H1 (cell line): ENCODE measurements around the gene NRXN3. TPM values are rescaled to one million over a fixed set of nuclear protein-coding genes. Genes with fewer than 3 reads are reported as not detected.

Experiments
- CTCF ChIA-PET: fragments of 300-600 bp; sonication (Branson Sonifier 250); formaldehyde crosslinking; loops from one replicate; lab custom pipeline; 2021; ENCODE audit not compliant: partially characterized antibody; lab: Charles Lee
- POLR2A ChIA-PET: fragments of 300-600 bp; sonication (Branson Sonifier 250); formaldehyde crosslinking; loops from one replicate; lab custom pipeline; 2021; ENCODE audit warnings: inconsistent platforms; ENCODE audit not compliant: partially characterized antibody; lab: Charles Lee
- DNase-seq, 2 experiments: peaks; one replicate each; pipeline versions ENCODE4 v3.0.0 to v3.0.0-alpha.2; 2010 to 2022; ENCODE audit warnings: low spot score in 2 of 2, low read depth in 1 of 2, mixed read lengths in 1 of 2
- FAIRE-seq: peaks from 2 replicates; lab custom pipeline; 2011; peaks lifted over from hg19 to GRCh38; lab: Jason Lieb, UNC
- H2AFZ ChIP-seq: 2 replicates; pipeline ENCODE4 v1.8.1; 2012; ENCODE audit warnings: low read length, inconsistent platforms
- H2AK5ac ChIP-seq: 2 replicates; pipeline ENCODE4 v1.6.1; 2013; ENCODE audit warnings: low read depth, low read length
- H2BK120ac ChIP-seq: replicated peaks from 2 replicates; pipeline ENCODE3; 2013; ENCODE audit warnings: low read depth, low read length, inconsistent platforms
- H2BK12ac ChIP-seq: 2 replicates; pipeline ENCODE4 v1.6.1; 2013; ENCODE audit warnings: low read depth, low read length
- H2BK15ac ChIP-seq: 2 replicates; pipeline ENCODE4 v1.6.1; 2013; ENCODE audit warnings: low read length
- H2BK20ac ChIP-seq: 2 replicates; pipeline ENCODE4 v1.6.1; 2013; ENCODE audit warnings: low read length
- H2BK5ac ChIP-seq: 2 replicates; pipeline ENCODE4 v1.6.1; 2013; ENCODE audit warnings: low read depth, low read length
- H3K14ac ChIP-seq: 2 replicates; pipeline ENCODE4 v1.6.1; 2013; ENCODE audit warnings: inconsistent platforms; ENCODE audit not compliant: insufficient read length
- H3K18ac ChIP-seq: 2 replicates; pipeline ENCODE4 v1.6.1; 2013; ENCODE audit warnings: low read length; ENCODE audit errors: extremely low read depth
- H3K23ac ChIP-seq: 2 replicates; pipeline ENCODE4 v1.6.1; 2013; ENCODE audit warnings: inconsistent platforms; ENCODE audit not compliant: insufficient read length
- H3K23me2 ChIP-seq: 2 replicates; pipeline ENCODE4 v1.6.1; 2013; ENCODE audit warnings: low read depth, low read length
- H3K27ac ChIP-seq: 2 replicates; pipeline ENCODE4 v1.6.1; 2011; ENCODE audit warnings: low read depth, low read length, inconsistent platforms
- H3K27me3 ChIP-seq, 4 experiments: replicated peaks in 1 of 4; 1 replicate in 1 of 4; 2 replicates in 3 of 4; pipeline versions ENCODE4 v1.6.1 to v1.8.1; 2011 to 2013; ENCODE audit warnings: low read length in 3 of 4, mild to moderate bottlenecking in 3 of 4, inconsistent platforms in 2 of 4, mixed read lengths in 2 of 4, moderate library complexity in 1 of 4; ENCODE audit not compliant: control insufficient read depth in 3 of 4, insufficient read depth in 3 of 4; ENCODE audit errors: extremely low read depth in 1 of 4
- H3K36me3 ChIP-seq, 4 experiments: 2 replicates each; pipeline versions ENCODE4 v1.6.1 to v1.8.1; 2011 to 2013; ENCODE audit warnings: mild to moderate bottlenecking in 4 of 4, low read length in 3 of 4, moderate library complexity in 2 of 4, control low read depth in 1 of 4, inconsistent platforms in 1 of 4; ENCODE audit not compliant: insufficient read depth in 4 of 4, control insufficient read depth in 2 of 4
- H3K4ac ChIP-seq: replicated peaks from 2 replicates; pipeline ENCODE3; 2013; ENCODE audit warnings: low read length, low read depth, mixed read lengths, inconsistent platforms; ENCODE audit not compliant: insufficient read length
- H3K4me1 ChIP-seq, 4 experiments: replicated peaks in 1 of 4; 1 replicate in 1 of 4; 2 replicates in 3 of 4; pipeline versions ENCODE4 v1.6.1 to v1.8.1; 2011 to 2013; ENCODE audit warnings: low read length in 3 of 4, inconsistent platforms in 2 of 4, mixed read lengths in 1 of 4; ENCODE audit not compliant: insufficient read depth in 4 of 4, control insufficient read depth in 3 of 4
- H3K4me2 ChIP-seq, 2 experiments: 2 replicates each; pipeline versions ENCODE4 v1.6.1 to v1.8.1; 2011 to 2013; ENCODE audit warnings: low read depth in 2 of 2, low read length in 2 of 2, control low read depth in 1 of 2, inconsistent platforms in 1 of 2, mild to moderate bottlenecking in 1 of 2; ENCODE audit not compliant: insufficient read depth in 1 of 2
- H3K4me3 ChIP-seq, 4 experiments: fragments of 200-600, 300-600 bp in 1 of 4; sonication (generic), shearing (Covaris generic), sonication (Bioruptor Twin) in 1 of 4; 2 replicates each; pipeline versions ENCODE4 v1.5.1 to v1.8.1; 2011 to 2016; ENCODE audit warnings: low read length in 4 of 4, low read depth in 3 of 4, control low read depth in 2 of 4, inconsistent platforms in 2 of 4, mild to moderate bottlenecking in 2 of 4, mixed read lengths in 1 of 4, moderate library complexity in 1 of 4; ENCODE audit not compliant: insufficient read depth in 2 of 4; ENCODE audit errors: extremely low read depth in 1 of 4
- H3K56ac ChIP-seq: replicated peaks from 2 replicates; pipeline ENCODE3; 2013; ENCODE audit warnings: low read depth, mild to moderate bottlenecking, mixed read lengths, low read length, inconsistent platforms; ENCODE audit not compliant: insufficient read length
- H3K79me1 ChIP-seq: 2 replicates; pipeline ENCODE4 v1.6.1; 2013; ENCODE audit warnings: low read depth, low read length, control low read depth
- H3K79me2 ChIP-seq, 2 experiments: 2 replicates each; pipeline versions ENCODE4 v1.6.1 to v1.8.1; 2012 to 2013; ENCODE audit warnings: low read length in 2 of 2, mild to moderate bottlenecking in 2 of 2, inconsistent platforms in 1 of 2; ENCODE audit not compliant: insufficient read depth in 2 of 2, control insufficient read depth in 1 of 2
- H3K9ac ChIP-seq, 4 experiments: replicated peaks in 1 of 4; 1 replicate in 1 of 4; 2 replicates in 3 of 4; pipeline versions ENCODE4 v1.6.1 to v1.8.1; 2011 to 2013; ENCODE audit warnings: low read depth in 3 of 4, low read length in 3 of 4, control low read depth in 2 of 4, mild to moderate bottlenecking in 2 of 4, moderate library complexity in 2 of 4, inconsistent platforms in 1 of 4; ENCODE audit errors: extremely low read depth in 1 of 4
- H3K9me3 ChIP-seq, 2 experiments: 2 replicates each; pipeline versions ENCODE4 v1.6.1 to v1.8.1; 2012 to 2013; ENCODE audit warnings: mild to moderate bottlenecking in 2 of 2, moderate library complexity in 2 of 2, control low read depth in 1 of 2, inconsistent platforms in 1 of 2, low read depth in 1 of 2, low read length in 1 of 2, mixed read lengths in 1 of 2; ENCODE audit not compliant: insufficient read depth in 2 of 2
- H4K20me1 ChIP-seq, 2 experiments: replicated peaks in 1 of 2; 2 replicates each; pipeline versions ENCODE3 to v1.8.1; 2011 to 2013; ENCODE audit warnings: inconsistent platforms in 2 of 2, low read length in 2 of 2, mild to moderate bottlenecking in 1 of 2; ENCODE audit not compliant: insufficient read depth in 2 of 2, control insufficient read depth in 1 of 2
- H4K5ac ChIP-seq: 2 replicates; pipeline ENCODE4 v1.6.1; 2013; ENCODE audit warnings: low read length, low read depth, mixed read lengths, inconsistent platforms; ENCODE audit not compliant: insufficient read length
- H4K8ac ChIP-seq: 2 replicates; pipeline ENCODE4 v1.8.0; 2013; ENCODE audit warnings: mild to moderate bottlenecking, moderate library complexity, low read length, inconsistent platforms; ENCODE audit not compliant: insufficient read depth; ENCODE audit errors: extremely low read depth
- H4K91ac ChIP-seq: replicated peaks from 2 replicates; pipeline ENCODE3; 2013; ENCODE audit warnings: low read length, mixed read lengths, inconsistent platforms; ENCODE audit not compliant: insufficient read length
- ASH2L ChIP-seq: fragments of 200-600, 300-600 bp; sonication (generic); IDR thresholded peaks from one replicate; pipeline ENCODE4 v1.7.1; 2017; ENCODE audit warnings: low read length
- CHD1 ChIP-seq: IDR thresholded peaks from 2 replicates; pipeline ENCODE4 v1.6.1; 2012; ENCODE audit warnings: low read depth, low read length, improper control_type of control experiment
- EGR1 ChIP-seq: IDR thresholded peaks from 2 replicates; pipeline ENCODE4 v1.6.1; 2011; ENCODE audit warnings: low read depth, low read length, borderline replicate concordance
- FOSL1 ChIP-seq: IDR thresholded peaks from 2 replicates; pipeline ENCODE4 v1.6.1; 2011; ENCODE audit warnings: mild to moderate bottlenecking, low read depth, low read length, moderate library complexity; ENCODE audit not compliant: insufficient read depth
- GTF2F1 ChIP-seq: IDR thresholded peaks from 2 replicates; pipeline ENCODE4 v1.6.1; 2012; ENCODE audit warnings: low read depth, low read length, improper control_type of control experiment, borderline replicate concordance
- KDM1A ChIP-seq: fragments of 200-600, 300-600 bp; sonication (generic); IDR thresholded peaks from 2 replicates; pipeline ENCODE4 v1.7.1; 2016; ENCODE audit warnings: mild to moderate bottlenecking, low read length, borderline replicate concordance
- NRF1 ChIP-seq: IDR thresholded peaks from 2 replicates; pipeline ENCODE4 v1.6.1; 2011; ENCODE audit warnings: mild to moderate bottlenecking, low read depth, low read length, improper control_type of control experiment
- PHF8 ChIP-seq: fragments of 200-600 bp; sonication (generic); conservative IDR thresholded peaks from 2 replicates; pipeline ENCODE4 v1.7.1; 2012; ENCODE audit warnings: low read depth, mild to moderate bottlenecking, inconsistent platforms, low read length, moderate library complexity
- POLR2A ChIP-seq, 2 experiments: IDR thresholded peaks; 1 replicate in 1 of 2; 2 replicates in 1 of 2; pipeline ENCODE4 v1.6.1; 2011; ENCODE audit warnings: low read depth in 2 of 2, low read length in 2 of 2, mild to moderate bottlenecking in 2 of 2; ENCODE audit errors: control extremely low read depth in 1 of 2
- POLR2AphosphoS5 ChIP-seq: IDR thresholded peaks from 2 replicates; pipeline ENCODE4 v1.6.1; 2011; ENCODE audit warnings: low read depth, low read length
- SAP30 ChIP-seq: fragments of 300-600 bp; sonication (generic); IDR thresholded peaks from 2 replicates; pipeline ENCODE4 v1.7.1; 2012; ENCODE audit warnings: low read length, moderate library complexity, mild to moderate bottlenecking, inconsistent platforms; ENCODE audit not compliant: insufficient read depth, insufficient replicate concordance
- SIN3A ChIP-seq, 2 experiments: IDR thresholded peaks in 1 of 2; conservative IDR thresholded peaks in 1 of 2; 2 replicates each; pipeline ENCODE4 v1.6.1; 2011 to 2012; ENCODE audit warnings: low read length in 2 of 2, improper control_type of control experiment in 1 of 2, low read depth in 1 of 2, mild to moderate bottlenecking in 1 of 2
- SP2 ChIP-seq: IDR thresholded peaks from 2 replicates; pipeline ENCODE4 v1.6.1; 2012; ENCODE audit warnings: mild to moderate bottlenecking, low read length, inconsistent platforms
- SP4 ChIP-seq: IDR thresholded peaks from 2 replicates; pipeline ENCODE4 v1.6.1; 2012; ENCODE audit warnings: low read length, inconsistent platforms
- SUZ12 ChIP-seq: fragments of 200-600 bp; sonication (generic); IDR thresholded peaks from 2 replicates; pipeline ENCODE4 v1.6.1; 2012; ENCODE audit warnings: mild to moderate bottlenecking, inconsistent platforms, low read length, moderate library complexity, mixed read lengths
- TBP ChIP-seq: IDR thresholded peaks from 2 replicates; pipeline ENCODE4 v1.6.1; 2011; ENCODE audit warnings: low read depth, low read length, improper control_type of control experiment
- WGBS, 2 experiments: shearing (Covaris generic) in 1 of 2; methylation state at CpG; one replicate each; pipeline versions ENCODE4 v1.1.6 to v1.1.7; 2013 to 2015; ENCODE audit warnings: low lambda C conversion rate in 2 of 2, mixed read lengths in 2 of 2, inconsistent platforms in 1 of 2, low coverage in 1 of 2, missing lambda C conversion rate in 1 of 2; ENCODE audit not compliant: insufficient replicate concordance in 2 of 2, insufficient coverage in 1 of 2, insufficient read length in 1 of 2; ENCODE audit errors: extremely low coverage in 1 of 2, missing lambda C conversion rate in 1 of 2; 5-methylcytosine and 5-hydroxymethylcytosine counted together
- polyA plus RNA-seq, 7 experiments: library from polyadenylated mRNA; depleted of rRNA in 3 of 7; stranded (reverse) in 5 of 7; unstranded in 2 of 7; fragments of >200 nt in 5 of 7; fragments of 200-250 nt in 2 of 7; gene quantifications; 1 replicate in 5 of 7; 2 replicates in 1 of 7; 4 replicates in 1 of 7; pipeline versions ENCODE4 v1.2.1 to v1.2.3, GENCODE V29; 2011 to 2013; ENCODE audit warnings: missing spikeins in 2 of 7, mixed read lengths in 2 of 7
- total RNA-seq: library from RNA; stranded (reverse); fragmentation: NEBNext Ultra II Directional; extraction: Animal tissue kit (Norgen Biotek cat#: 25700); gene quantifications from 2 replicates; pipeline ENCODE4 v1.2.1, GENCODE V29; 2021

NRXN3 gene
- total and polyA plus RNA-seq, 2 of the 8 experiments (the other 6 are each of a cell fraction or from before 2014, with no cell fraction given), result 2.6 to 4.1 TPM

DNA sequence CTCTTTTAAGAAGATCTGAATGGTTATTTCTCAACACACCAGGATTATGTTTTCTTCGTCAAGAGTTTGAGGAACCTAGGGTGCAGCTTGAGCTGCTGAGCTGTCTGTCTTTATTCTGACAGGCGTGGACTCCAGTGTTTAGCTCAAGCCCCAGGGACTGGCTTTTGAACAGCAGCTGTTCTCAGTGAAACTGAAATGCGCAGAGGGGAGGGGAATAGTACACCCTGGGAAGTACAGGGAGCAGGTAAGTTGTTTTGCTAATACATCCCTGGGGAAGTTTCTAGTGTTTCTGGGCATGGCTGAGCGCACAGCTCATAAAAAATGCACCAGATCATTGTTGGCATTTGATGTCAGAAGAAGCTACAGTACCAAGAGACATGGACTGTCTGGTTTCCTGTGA lies 1381.3 kb downstream of the NRXN3 start:
- H2AFZ ChIP-seq, result no peak overlapping the region
- H2BK5ac ChIP-seq, result no peak overlapping the region
- WGBS, 2 experiments, result 95% methylated on average over 4 of the region's 4 CpGs; no CpG with 5 or more reads in 1 of the 2 experiments
- TF ChIP-seq SIN3A (conservative IDR thresholded peaks at IDR 0.05 in 1 of 2, IDR thresholded peaks at IDR 0.05 in 1 of 2; ENCODE audit: low read depth in 1 of 2, low read length in 2 of 2) (no peak), SP4 (no peak), GTF2F1 (no peak), ASH2L (no peak), EGR1 (no peak), FOSL1 (no peak), CHD1 (no peak), TBP (no peak), POLR2AphosphoS5 (no peak), POLR2A (IDR thresholded peaks at IDR 0.05; ENCODE audit: control extremely low read depth in 1 of 2, low read depth in 2 of 2, low read length in 2 of 2) (no peak), SP2 (no peak), SUZ12 (no peak), NRF1 (no peak), KDM1A (no peak), PHF8 (no peak), SAP30 (no peak)

More for the DNA sequence above, 1381.3 kb downstream of the NRXN3 start:
- H3K9me3 ChIP-seq, result no peaks in the 10 kb centered on the region
- H3K18ac ChIP-seq, result no peak overlapping the region
- ChIA-PET CTCF (interaction anchor here (0.6 to 3.3 kb wide), 3 partner anchors 7 to 32 kb away, joined by 3 to 22 read pairs (median 4); no protein-coding TSS in a partner anchor), POLR2A (no interaction called here)
- H3K79me2 ChIP-seq, result no peaks in the 10 kb centered on the region
- no peak overlapping the region for H2AK5ac ChIP-seq
- no peaks in the 10 kb centered on the region for H3K27me3 ChIP-seq
- no peaks in the 10 kb centered on the region for H4K20me1 ChIP-seq
- H3K56ac ChIP-seq, result no peak overlapping the region
- no peaks in the 10 kb centered on the region for H3K36me3 ChIP-seq
- H3K23ac ChIP-seq, result no peak overlapping the region
- H3K14ac ChIP-seq, result no peak overlapping the region
- H2BK120ac ChIP-seq, result no peak overlapping the region
- H2BK15ac ChIP-seq, result no peak overlapping the region
- H4K5ac ChIP-seq, result no peak overlapping the region
- no peak overlapping the region for H3K4ac ChIP-seq
- FAIRE-seq (no peak), DNase-seq (no peak)
- H2BK12ac ChIP-seq, result peak overlapping the region; percentile 76; the same call in 1 of the 2 replicates
- no peak overlapping the region for H4K91ac ChIP-seq
- H3K23me2 ChIP-seq, result no peaks in the 10 kb centered on the region; the same call in 1 of the 2 replicates
- no peak overlapping the region for H3K4me2 ChIP-seq
- H4K8ac ChIP-seq, result no peak overlapping the region
- peaks cover 0 to 6% (median 2%) of the 10 kb centered on the region in 4 experiments; a peak in 2 of 7 replicates for H3K4me1 ChIP-seq
- H3K4me3 ChIP-seq, result no peak overlapping the region
- H3K79me1 ChIP-seq, result no peaks in the 10 kb centered on the region
- H3K27ac ChIP-seq, result no peak overlapping the region
- H2BK20ac ChIP-seq, result peak overlapping the region; percentile 16; the same call in 1 of the 2 replicates
- H3K9ac ChIP-seq, result no peak overlapping the region
